A549 (cell line): ENCODE data around the gene NUP50. TPM values are rescaled to one million over a fixed set of nuclear protein-coding genes. Genes with fewer than 3 reads are reported as not detected.

Experiments
- ATAC-seq, 2 experiments: fragments of 200-7000 bp in 1 of 2; fragments of >200 bp in 1 of 2; cut with Nextera tagmentation in 1 of 2; cut with Tn5 transposase in 1 of 2; 3 replicates each; pipeline versions ENCODE4 v1.8.0 to v1.9.1; 2018 to 2020; ENCODE audit warnings: mild to moderate bottlenecking in 1 of 2, moderate library complexity in 1 of 2
- CTCF ChIA-PET: fragments of 300-600 bp; sonication (Branson Sonifier 250); formaldehyde crosslinking; extraction: SDS; loops from one replicate; lab custom pipeline; 2021; ENCODE audit warnings: antibody characterized with exemption, inconsistent platforms; lab: Yijun Ruan, JAX
- POLR2A ChIA-PET: fragments of 350-600 bp; formaldehyde crosslinking; extraction: SDS; loops from one replicate; lab custom pipeline; 2021; ENCODE audit warnings: antibody characterized with exemption, inconsistent platforms; lab: Yijun Ruan, JAX
- DNase-seq, 2 experiments: peaks; one replicate each; pipeline versions ENCODE4 v3.0.0 to v3.0.0-alpha.2; 2011 to 2016; ENCODE audit warnings: low read depth in 1 of 2, low spot score in 1 of 2
- FAIRE-seq: peaks from 2 replicates; lab custom pipeline; 2011; peaks lifted over from hg19 to GRCh38; lab: Jason Lieb, UNC
- H3K27ac ChIP-seq, 2 experiments: fragments of >200 bp; sonication (Bioruptor Twin); formaldehyde crosslinking; 3 replicates each; pipeline ENCODE4 v1.5.1; 2016 to 2017
- H3K4me1 ChIP-seq: fragments of >200 bp; sonication (Bioruptor Twin); formaldehyde crosslinking; 3 replicates; pipeline ENCODE4 v1.6.1; 2016
- H3K4me2 ChIP-seq: fragments of >200 bp; sonication (Bioruptor Twin); formaldehyde crosslinking; 3 replicates; pipeline ENCODE4 v1.6.1; 2016
- H3K4me3 ChIP-seq: fragments of >200 bp; sonication (Bioruptor Twin); formaldehyde crosslinking; 3 replicates; pipeline ENCODE4 v1.5.1; 2016
- H3K9me3 ChIP-seq: fragments of >200 bp; sonication (Bioruptor Twin); formaldehyde crosslinking; 3 replicates; pipeline ENCODE4 v1.6.1; 2016
- CBX2 ChIP-seq: fragments of 200-600 bp; sonication (generic); IDR thresholded peaks from 2 replicates; pipeline ENCODE4 v1.6.1; 2016; ENCODE audit warnings: low read depth, mild to moderate bottlenecking, borderline replicate concordance
- CHD2 ChIP-seq: fragments of 150-350 bp; IDR thresholded peaks from 2 replicates; pipeline ENCODE4 v1.6.1; 2014; ENCODE audit warnings: low read length; ENCODE audit not compliant: partially characterized antibody
- EP300 ChIP-seq, 2 experiments: fragments of >200 bp; sonication (Bioruptor Twin); formaldehyde crosslinking; IDR thresholded peaks; 2 replicates in 1 of 2; 3 replicates in 1 of 2; pipeline ENCODE4 v1.6.1; 2016 to 2017
- ESRRA ChIP-seq: fragments of 150-350 bp; IDR thresholded peaks from 2 replicates; pipeline ENCODE4 v1.6.1; 2014; ENCODE audit warnings: mild to moderate bottlenecking, low read length, borderline replicate concordance
- HDAC2 ChIP-seq: fragments of 200-600 bp; sonication (generic); IDR thresholded peaks from 2 replicates; pipeline ENCODE4 v1.6.1; 2016
- HOXB5 ChIP-seq: fragments of 250-450 bp; sonication (Bioruptor Pico); IDR thresholded peaks from 2 replicates; pipeline ENCODE4 v1.5.0; 2020; ENCODE audit warnings: mild to moderate bottlenecking, moderate library complexity
- KDM1A ChIP-seq: fragments of 200-600 bp; sonication (generic); IDR thresholded peaks from 2 replicates; pipeline ENCODE4 v1.6.1; 2016; ENCODE audit warnings: low read depth, mild to moderate bottlenecking
- KDM5A ChIP-seq: fragments of 200-600 bp; sonication (generic); IDR thresholded peaks from 2 replicates; pipeline ENCODE4 v1.6.1; 2016; ENCODE audit warnings: antibody characterized with exemption, mild to moderate bottlenecking
- MYC ChIP-seq: IDR thresholded peaks from 2 replicates; pipeline ENCODE4 v1.6.1; 2012; ENCODE audit warnings: mild to moderate bottlenecking, inconsistent platforms, low read length, improper control_type of control experiment, borderline replicate concordance
- NFE2L2 ChIP-seq: fragments of 150-350 bp; conservative IDR thresholded peaks from 2 replicates; pipeline ENCODE4 v1.6.1; 2014; ENCODE audit warnings: low read length
- NPAS2 ChIP-seq: fragments of 250-450 bp; sonication (Bioruptor Pico); IDR thresholded peaks from 2 replicates; pipeline ENCODE4 v1.8.0; 2022; ENCODE audit warnings: mild to moderate bottlenecking, moderate library complexity, borderline replicate concordance
- POLR2AphosphoS2 ChIP-seq: conservative IDR thresholded peaks from 2 replicates; pipeline ENCODE4 v1.6.1; 2012; ENCODE audit warnings: low read length, improper control_type of control experiment, inconsistent platforms
- RFX5 ChIP-seq: fragments of 450-650 bp; IDR thresholded peaks from 2 replicates; pipeline ENCODE4 v1.7.1; 2014; ENCODE audit warnings: antibody characterized with exemption, mild to moderate bottlenecking, moderate library complexity
- SREBF2 ChIP-seq: fragments of 450-650 bp; IDR thresholded peaks from 2 replicates; pipeline ENCODE4 v1.6.1; 2014; ENCODE audit warnings: mild to moderate bottlenecking, moderate library complexity
- TFCP2L1 ChIP-seq: fragments of 250-450 bp; sonication (Bioruptor Pico); IDR thresholded peaks from 2 replicates; pipeline ENCODE4 v1.5.0; 2021; ENCODE audit warnings: mild to moderate bottlenecking
- TP53 ChIP-seq: fragments of 250-450 bp; sonication (Bioruptor Pico); IDR thresholded peaks from 2 replicates; pipeline ENCODE4 v1.5.0; 2021; ENCODE audit warnings: mild to moderate bottlenecking, moderate library complexity
- ZC3H11A ChIP-seq: fragments of 450-650 bp; IDR thresholded peaks from 2 replicates; pipeline ENCODE4 v1.6.1; 2014; ENCODE audit warnings: antibody characterized with exemption, mild to moderate bottlenecking
- WGBS: methylation state at CpG from one replicate; pipeline ENCODE4 v1.1.6; 2017; ENCODE audit errors: missing lambda C conversion rate; 5-methylcytosine and 5-hydroxymethylcytosine counted together
- polyA plus RNA-seq, 4 experiments: library from polyadenylated mRNA; depleted of rRNA in 3 of 4; stranded (reverse); fragments of >200 nt; fragmentation: RNase III in 1 of 4; extraction: RNeasy Plus Mini Kit Qiagen cat#74134 plus additional on column Dnase treatment in 1 of 4; gene quantifications; 2 replicates in 3 of 4; 3 replicates in 1 of 4; pipeline ENCODE4 v1.2.3, GENCODE V29; 2011 to 2017
- small RNA-seq, 6 experiments: library from RNA; depleted of rRNA; stranded (forward); fragments of <200 nt; gene quantifications; one replicate each; pipeline ENCODE3, GENCODE V24; 2012

Gene NUP50
- polyA plus RNA-seq, 2 of the 4 experiments (the other 2 are of a cell fraction): 16.7 to 25.3 TPM

- Histone ChIP-seq H3K9me3 (no peaks in the 10 kb centered on the region), H3K4me3 (no peak overlapping the region), H3K4me1 (peaks cover 9% of the 10 kb centered on the region; the same call in 2 of the 3 replicates), H3K27ac (no peak overlapping the region), H3K4me2 (no peak overlapping the region)
- no peak for DNase-seq
- ChIA-PET POLR2A (no interaction called here), CTCF (interaction anchor here (1.3 kb wide), 1 partner anchor 319 kb away, joined by 4 read pairs; no protein-coding TSS in a partner anchor)
- FAIRE-seq: no peak
- no peak for ATAC-seq
- TF ChIP-seq CHD2 (no peak), ZC3H11A (no peak), TFCP2L1 (CRISPR knock-in tag) (no peak), MYC (no peak), POLR2AphosphoS2 (no peak), NPAS2 (CRISPR knock-in tag) (no peak), NFE2L2 (no peak), ESRRA (no peak), RFX5 (no peak)
- WGBS: 84% methylated on average over 18 of the region's 23 CpGs
Measured at GRCh38 chr22:45235101-45235777, 71.5 kb downstream of the NUP50 start.

DNA sequence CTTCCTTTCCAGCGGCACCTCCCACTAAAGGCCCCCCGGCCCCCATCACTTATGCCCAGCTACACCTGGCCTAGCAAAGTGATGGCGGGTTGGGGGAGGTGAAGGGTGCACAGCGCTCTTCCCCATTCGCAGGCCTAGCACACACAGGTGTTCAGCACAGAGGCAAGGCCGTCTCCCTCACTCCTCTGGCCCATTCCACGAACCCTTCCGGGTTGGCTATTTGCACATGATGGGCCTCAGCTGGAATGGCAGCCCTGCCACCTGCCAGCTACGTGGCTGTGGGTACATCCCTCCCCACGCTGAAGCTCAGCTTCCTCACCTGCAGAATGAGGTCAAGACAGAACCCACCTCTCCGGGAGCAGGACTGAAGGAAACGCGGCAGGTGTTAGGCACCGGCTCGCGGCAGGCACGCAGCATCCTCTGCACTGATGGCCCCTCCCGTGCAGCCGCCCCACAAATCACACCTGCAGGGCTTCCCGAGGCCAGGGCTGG, 72.2 kb downstream of the NUP50 start:
- POLR2A ChIA-PET: no interaction called here
- Histone ChIP-seq H3K4me1 (peaks cover 9% of the 10 kb centered on the region; the same call in 2 of the 3 replicates), H3K9me3 (no peaks in the 10 kb centered on the region), H3K4me3 (no peak overlapping the region), H3K4me2 (no peak overlapping the region), H3K27ac (no peak overlapping the region)
- ATAC-seq (no peak), FAIRE-seq (no peak), DNase-seq (no peak)
- TF ChIP-seq SREBF2 (no peak), NPAS2 (CRISPR knock-in tag) (no peak), NFE2L2 (no peak), HOXB5 (CRISPR knock-in tag) (no peak), KDM5A (no peak), EP300 (IDR thresholded peaks at IDR 0.05) (no peak), KDM1A (no peak), HDAC2 (no peak), TP53 (no peak)
- WGBS: 80% methylated on average over 10 of the region's 20 CpGs
- CTCF ChIA-PET: no interaction called here

DNA sequence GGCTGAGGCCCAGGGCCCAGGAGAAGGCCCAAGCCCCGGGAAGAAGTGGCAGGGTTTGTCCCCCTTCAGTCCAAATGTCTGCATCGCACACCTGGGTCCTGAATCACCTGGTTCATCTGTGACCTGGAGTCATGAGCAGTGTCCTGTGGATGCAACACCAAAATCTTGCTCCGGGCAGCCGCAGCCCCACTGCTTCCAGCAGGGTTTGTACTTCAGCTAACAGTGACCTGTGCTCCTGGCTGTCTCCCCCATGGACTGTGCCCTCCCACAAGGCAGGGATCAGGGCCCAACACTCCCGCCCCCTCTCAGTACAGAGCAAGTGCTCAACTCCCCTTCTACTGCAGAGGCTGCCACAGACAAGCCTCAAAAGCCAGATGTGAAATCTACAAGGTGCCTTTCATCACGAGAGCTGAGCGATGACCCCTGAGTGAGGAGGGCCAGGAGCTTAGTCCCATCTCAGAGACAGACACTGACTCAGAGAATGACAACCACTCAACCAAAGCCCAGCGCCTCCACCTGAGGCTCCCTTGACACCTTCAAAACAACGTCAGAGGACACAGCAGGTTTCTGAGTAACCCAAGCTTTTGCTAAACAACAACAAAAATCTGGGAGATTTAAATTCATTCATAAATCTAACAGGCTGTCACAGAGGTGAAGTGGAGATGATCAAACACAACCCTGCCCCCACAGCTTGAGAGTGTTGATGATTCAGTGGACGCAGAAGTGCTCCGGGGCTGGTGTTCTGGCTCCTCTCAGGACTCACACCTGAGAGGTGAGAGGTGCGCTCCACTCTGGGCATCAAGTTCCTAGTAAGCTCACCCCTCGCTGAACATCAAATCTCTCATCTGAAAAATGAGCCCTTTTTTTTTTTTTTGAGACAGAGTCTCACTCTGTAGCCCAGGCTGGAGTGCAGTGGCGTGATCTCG, 73.6 kb downstream of the NUP50 start:
- DNase-seq (no peak), FAIRE-seq (no peak), ATAC-seq (no peak)
- H3K27ac ChIP-seq: no peak overlapping the region
- ChIA-PET CTCF (interaction anchor here (0.9 to 1.2 kb wide), 2 partner anchors 17 to 27 kb away, joined by 3 read pairs; no protein-coding TSS in a partner anchor), POLR2A (no interaction called here)
- no peaks in the 10 kb centered on the region for H3K9me3 ChIP-seq
- H3K4me3 ChIP-seq: no peak overlapping the region
- WGBS: 91% methylated on average over 12 of the region's 15 CpGs
- peaks cover 18% of the 10 kb centered on the region for H3K4me1 ChIP-seq
- TF ChIP-seq CBX2 (no peak), TFCP2L1 (CRISPR knock-in tag) (no peak), HDAC2 (no peak), ZC3H11A (no peak)
- no peak overlapping the region for H3K4me2 ChIP-seq

Small RNA genes lying within 50 kb of the gene (small RNA-seq; reads per million reads assigned to genes)
- gene MIR1249: 0 to 3.9 (median 0.94) reads per million in 6 experiments

Other genes with a start within 250 kb of the NUP50 start
- 0.60 and 0.70 TPM in 2 replicates for gene PHF21B, start 153.9 kb upstream of the NUP50 start, polyA plus RNA-seq (2011; rRNA removed)
- gene PHF21B, start 153.9 kb upstream of the NUP50 start, polyA plus RNA-seq (2017; fragmentation: RNase III; extraction: RNeasy Plus Mini Kit Qiagen cat#74134 plus additional on column Dnase treatment): 0.50 to 0.89 TPM (median 0.86 TPM) in 3 replicates
- gene KIAA0930, start 77.0 kb downstream of the NUP50 start, polyA plus RNA-seq (2011; rRNA removed): 47.7 and 56.0 TPM in 2 replicates
- 51.7 to 60.0 TPM (median 58.1 TPM) in 3 replicates for gene KIAA0930, start 77.0 kb downstream of the NUP50 start, polyA plus RNA-seq (2017; fragmentation: RNase III; extraction: RNeasy Plus Mini Kit Qiagen cat#74134 plus additional on column Dnase treatment)
- gene UPK3A, start 121.0 kb downstream of the NUP50 start, polyA plus RNA-seq (2011; rRNA removed): not detected in 2 replicates
- gene UPK3A, start 121.0 kb downstream of the NUP50 start, polyA plus RNA-seq (2017; fragmentation: RNase III; extraction: RNeasy Plus Mini Kit Qiagen cat#74134 plus additional on column Dnase treatment): not detected in 3 replicates
- gene FAM118A, start 146.0 kb downstream of the NUP50 start, polyA plus RNA-seq (2011; rRNA removed): 15.8 and 16.8 TPM in 2 replicates
- 16.4 to 18.1 TPM (median 16.6 TPM) in 3 replicates for gene FAM118A, start 146.0 kb downstream of the NUP50 start, polyA plus RNA-seq (2017; fragmentation: RNase III; extraction: RNeasy Plus Mini Kit Qiagen cat#74134 plus additional on column Dnase treatment)
- gene SMC1B, start 249.7 kb downstream of the NUP50 start, polyA plus RNA-seq (2011; rRNA removed): not detected in 2 replicates
- 0.03 TPM in 1 of 3 replicates, not detected in the others for gene SMC1B, start 249.7 kb downstream of the NUP50 start, polyA plus RNA-seq (2017; fragmentation: RNase III; extraction: RNeasy Plus Mini Kit Qiagen cat#74134 plus additional on column Dnase treatment)
- 2.4 and 3.0 TPM in 2 replicates for gene RIBC2, start 249.8 kb downstream of the NUP50 start, polyA plus RNA-seq (2011; rRNA removed)
- 2.4 to 3.8 TPM (median 3.6 TPM) in 3 replicates for gene RIBC2, start 249.8 kb downstream of the NUP50 start, polyA plus RNA-seq (2017; fragmentation: RNase III; extraction: RNeasy Plus Mini Kit Qiagen cat#74134 plus additional on column Dnase treatment)